Forelimb muscle (tissue), 1 donor: ENCODE data around the gene ANGPTL4. TPM values are rescaled to one million over a fixed set of nuclear protein-coding genes. Genes with fewer than 3 reads are reported as not detected.
A peak's percentile ranks its signal among the peaks of the same experiment; 100 is the strongest.
"Not testable (repeated sequence)": the region's sequence is repeated elsewhere in the genome, so short reads cannot be mapped to it uniquely, and the experiment has no call there.

Experiments used
- DNase-seq: peaks from one replicate; pipeline ENCODE4 v3.0.0-alpha.2; 2013; ENCODE audit warnings: low read depth
- polyA plus RNA-seq: library from polyadenylated mRNA; unstranded; fragments of 120-200 nt; gene quantifications from one replicate; pipeline ENCODE4 v1.2.1, GENCODE V29; 2013; ENCODE audit not compliant: insufficient read length

ANGPTL4 gene, protein sequence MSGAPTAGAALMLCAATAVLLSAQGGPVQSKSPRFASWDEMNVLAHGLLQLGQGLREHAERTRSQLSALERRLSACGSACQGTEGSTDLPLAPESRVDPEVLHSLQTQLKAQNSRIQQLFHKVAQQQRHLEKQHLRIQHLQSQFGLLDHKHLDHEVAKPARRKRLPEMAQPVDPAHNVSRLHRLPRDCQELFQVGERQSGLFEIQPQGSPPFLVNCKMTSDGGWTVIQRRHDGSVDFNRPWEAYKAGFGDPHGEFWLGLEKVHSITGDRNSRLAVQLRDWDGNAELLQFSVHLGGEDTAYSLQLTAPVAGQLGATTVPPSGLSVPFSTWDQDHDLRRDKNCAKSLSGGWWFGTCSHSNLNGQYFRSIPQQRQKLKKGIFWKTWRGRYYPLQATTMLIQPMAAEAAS
- polyA plus RNA-seq, result 1.5 TPM

DNA sequence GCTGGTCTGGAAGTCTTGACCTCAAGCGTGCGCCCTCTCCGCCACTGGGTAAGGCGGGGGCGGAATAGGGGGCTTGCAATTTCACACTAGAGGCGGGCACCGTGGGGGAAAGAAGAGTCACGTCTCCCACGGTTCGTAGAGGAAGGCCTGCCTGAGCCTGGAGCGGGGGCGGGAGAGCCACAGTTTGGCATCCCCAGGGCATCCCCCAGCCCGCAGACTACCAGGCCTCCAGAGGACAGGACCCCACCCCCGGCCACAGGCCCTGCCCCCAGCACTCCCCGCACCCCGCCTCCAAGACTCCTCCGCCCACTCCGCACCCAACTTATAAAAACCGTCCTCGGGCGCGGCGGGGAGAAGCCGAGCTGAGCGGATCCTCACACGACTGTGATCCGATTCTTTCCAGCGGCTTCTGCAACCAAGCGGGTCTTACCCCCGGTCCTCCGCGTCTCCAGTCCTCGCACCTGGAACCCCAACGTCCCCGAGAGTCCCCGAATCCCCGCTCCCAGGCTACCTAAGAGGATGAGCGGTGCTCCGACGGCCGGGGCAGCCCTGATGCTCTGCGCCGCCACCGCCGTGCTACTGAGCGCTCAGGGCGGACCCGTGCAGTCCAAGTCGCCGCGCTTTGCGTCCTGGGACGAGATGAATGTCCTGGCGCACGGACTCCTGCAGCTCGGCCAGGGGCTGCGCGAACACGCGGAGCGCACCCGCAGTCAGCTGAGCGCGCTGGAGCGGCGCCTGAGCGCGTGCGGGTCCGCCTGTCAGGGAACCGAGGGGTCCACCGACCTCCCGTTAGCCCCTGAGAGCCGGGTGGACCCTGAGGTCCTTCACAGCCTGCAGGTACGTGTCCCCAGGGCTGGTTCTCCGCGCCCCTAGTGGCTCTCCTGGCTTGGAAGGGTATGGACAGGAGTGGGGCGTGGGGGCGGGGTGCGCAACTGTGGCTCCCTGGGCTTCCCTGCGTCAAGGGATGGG lies at the start of gene ANGPTL4:
ANGPTL4 (plus strand) TSS at position 353 of the 969 bp plus-strand sequence; CDS start at position 520, 167 bp downstream.
- DNase-seq, result no peak

DNA sequence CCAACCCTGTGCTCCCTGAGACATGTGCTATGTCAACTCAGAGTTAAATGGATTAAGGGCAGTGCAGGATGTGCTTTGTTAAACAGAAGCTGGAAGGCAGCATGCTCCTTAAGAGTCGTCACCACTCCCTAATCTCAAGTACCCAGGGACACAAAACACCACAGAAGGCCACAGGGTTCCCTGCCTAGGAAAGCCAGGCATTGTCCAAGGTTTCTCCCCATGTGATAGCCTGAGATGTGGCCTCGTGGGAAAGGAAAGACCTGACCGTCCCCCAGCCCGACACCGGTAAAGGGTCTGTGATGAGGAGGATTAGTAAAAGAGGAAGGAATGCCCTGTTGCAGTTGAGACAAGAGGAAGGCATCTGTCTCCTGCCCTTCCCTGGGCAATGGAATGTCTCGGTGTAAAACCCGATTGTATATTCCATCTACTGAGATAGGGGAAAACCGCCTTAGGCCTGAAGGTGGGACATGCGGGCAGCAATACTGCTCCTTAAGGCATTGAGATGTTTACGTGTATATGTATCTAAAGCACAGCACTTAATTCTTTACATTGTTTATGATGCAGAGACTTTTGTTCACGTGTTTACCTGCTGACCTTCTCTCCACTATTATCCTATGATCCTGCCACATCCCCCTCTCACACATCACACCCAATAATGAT lies 48.8 kb upstream of the ANGPTL4 start:
- not testable (repeated sequence) for DNase-seq

DNA sequence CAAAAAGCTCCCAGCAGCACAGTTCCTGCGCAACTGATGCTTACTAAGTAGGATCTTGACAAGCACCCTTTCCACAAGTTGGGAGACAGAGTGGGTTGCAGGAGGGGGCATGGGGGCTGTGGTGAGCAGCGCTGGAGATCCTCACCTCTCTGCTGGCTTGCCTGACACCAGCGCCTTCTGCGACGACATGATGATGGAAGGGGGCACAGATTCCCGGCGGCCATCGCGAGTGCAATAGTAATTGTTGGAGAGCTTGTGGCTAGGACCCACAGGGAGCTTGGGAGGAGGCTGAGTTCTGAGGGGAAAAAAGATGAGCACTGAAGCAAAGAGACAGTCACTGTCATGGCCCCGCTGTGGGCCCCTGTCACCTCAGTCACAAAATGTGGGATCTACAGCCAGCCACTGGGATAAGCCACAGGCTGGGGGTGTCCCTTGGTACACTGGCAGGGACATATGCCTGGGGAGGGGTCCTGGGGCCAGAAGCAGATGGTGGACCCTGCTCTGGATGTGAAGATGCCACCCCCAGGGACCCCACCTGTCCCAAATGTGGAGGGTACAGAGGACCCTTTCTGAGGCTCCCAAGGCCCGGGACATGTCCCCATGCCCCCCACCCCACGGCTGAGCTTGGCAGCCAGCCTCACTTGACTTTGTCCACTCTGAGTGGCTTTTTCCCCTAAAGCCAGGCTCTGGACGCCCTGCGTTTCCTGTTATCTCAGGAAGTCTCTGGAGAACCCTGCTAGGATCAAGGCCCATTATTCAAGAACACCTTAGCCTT lies 47.4 kb upstream of the ANGPTL4 start:
- DNase-seq, result no peak

DNA sequence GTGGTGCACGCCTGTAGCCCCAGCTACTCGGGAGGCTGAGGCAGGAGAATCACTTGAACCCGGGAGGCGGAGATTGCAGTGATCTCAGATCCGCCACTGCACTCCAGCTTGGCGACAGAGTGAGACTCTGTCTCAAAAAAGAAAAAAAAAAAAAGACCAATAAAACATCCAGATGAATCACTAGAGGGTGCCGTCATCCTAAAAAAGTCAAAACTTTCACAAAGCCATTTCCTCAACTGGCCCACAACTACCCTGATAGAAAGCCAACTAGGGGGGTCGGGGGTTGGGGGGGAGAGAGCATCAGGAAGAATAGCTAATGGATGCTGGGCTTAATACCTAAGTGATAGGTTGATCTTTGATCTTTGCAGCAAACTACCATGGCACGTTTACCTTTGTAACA lies 45.1 kb upstream of the ANGPTL4 start:
- not testable (repeated sequence) for DNase-seq

DNA sequence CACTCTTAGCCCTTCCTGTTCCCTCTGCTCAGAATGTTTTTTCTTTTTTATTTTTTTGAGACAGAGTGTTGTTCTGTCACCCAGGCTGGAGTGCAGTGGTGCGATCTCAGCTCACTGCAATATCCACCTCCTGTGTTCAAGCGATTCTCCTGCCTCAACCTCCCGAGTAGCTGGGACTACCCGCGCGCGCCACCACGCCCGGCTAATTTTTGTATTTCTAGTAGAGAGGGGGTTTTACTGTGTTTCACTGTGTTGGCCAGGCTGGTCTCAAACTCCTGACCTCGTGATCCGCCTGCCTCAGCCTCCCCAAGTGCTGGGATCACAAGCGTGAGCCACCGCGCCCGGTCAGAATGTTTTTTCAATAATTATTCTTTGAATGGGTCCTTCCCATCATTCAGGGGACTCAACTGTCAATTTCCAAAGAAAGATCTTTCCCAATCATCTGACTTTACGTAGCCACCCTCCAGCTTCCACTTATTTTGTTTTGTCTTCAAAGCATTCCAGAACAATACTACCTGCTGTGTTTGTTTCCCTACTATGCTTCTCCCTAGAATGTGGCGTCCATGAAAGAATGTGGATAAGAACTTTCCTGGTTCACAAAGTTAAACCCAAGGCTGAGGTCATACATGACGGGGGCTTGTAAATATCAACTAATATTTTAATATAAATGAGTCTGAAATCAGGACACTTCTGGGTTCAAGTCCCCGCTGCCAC lies 44.0 kb upstream of the ANGPTL4 start:
- no peak for DNase-seq

DNA sequence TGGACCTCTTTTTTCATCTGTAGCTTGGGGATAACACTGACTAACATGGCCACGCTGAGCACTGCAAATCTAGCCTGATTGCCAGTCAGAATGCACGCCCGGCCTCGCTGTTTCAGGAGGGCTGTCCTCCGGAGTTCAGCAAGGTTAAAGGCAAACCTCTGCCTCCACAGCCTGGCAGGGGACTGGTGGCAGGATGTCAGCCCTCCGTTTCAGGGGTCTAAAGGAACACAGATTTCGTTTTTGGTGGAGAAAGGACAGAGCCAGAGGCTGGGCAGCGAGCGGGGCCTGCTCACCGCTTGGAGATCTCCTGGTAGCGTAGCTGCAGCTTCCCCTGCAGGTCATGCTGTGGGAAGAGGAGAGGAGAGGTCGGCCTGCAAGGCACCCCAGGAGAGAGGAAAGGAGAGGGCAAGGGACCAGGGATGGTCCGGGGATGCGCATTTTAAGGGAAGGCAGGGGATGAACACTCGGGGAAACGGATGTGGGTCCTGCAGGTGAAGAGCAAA lies 43.3 kb upstream of the ANGPTL4 start:
- DNase-seq, result no peak

DNA sequence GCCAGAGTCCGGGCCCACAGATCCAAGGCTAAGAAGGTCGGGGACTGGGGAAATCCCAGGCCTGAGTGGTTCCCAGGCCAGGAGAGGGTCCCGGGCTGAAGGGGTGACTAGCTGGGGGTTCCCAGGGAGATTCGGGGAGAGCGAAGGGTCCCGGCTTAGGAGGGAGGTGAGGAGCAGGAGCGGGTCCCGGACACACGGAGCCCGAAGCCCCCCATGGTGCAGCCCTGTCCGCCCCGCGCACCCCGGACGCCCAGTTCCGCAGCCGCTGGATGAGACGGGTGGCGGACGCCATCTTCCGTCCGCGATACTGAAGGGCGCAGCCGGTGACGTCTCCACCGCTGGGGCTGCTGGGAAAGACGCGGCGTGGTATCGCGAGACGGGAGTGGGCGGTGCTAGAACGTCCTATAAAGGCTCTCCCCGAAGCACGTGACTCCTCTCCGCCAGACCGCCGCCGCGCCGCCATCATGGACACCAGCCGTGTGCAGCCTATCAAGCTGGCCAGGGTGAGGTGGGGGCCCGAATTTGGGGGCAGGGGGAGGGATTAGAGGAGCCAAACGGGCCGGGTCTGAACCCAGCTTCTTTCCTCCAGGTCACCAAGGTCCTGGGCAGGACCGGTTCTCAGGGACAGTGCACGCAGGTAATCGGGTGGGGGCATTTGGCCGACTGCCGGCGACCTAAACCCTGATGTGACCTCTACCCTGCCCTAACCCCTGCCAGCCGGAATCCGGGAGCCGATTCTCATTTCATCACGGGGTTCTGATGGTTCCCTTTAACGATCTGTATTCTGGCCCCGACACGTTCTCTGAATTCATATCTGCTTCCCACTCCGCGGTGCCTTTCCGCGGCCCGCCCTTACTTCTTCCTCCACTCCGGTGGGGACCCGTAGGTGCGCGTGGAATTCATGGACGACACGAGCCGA lies 42.6 kb upstream of the ANGPTL4 start, which contains the start of the genes NDUFA7 and RPS28:
NDUFA7 (minus strand) TSS at position 309 of the 919 bp plus-strand sequence; CDS start at position 292, 17 bp downstream.
RPS28 (plus strand) TSS at position 430 of the 919 bp plus-strand sequence; CDS start at position 465, 35 bp downstream.
- peak; percentile 95 for DNase-seq

DNA sequence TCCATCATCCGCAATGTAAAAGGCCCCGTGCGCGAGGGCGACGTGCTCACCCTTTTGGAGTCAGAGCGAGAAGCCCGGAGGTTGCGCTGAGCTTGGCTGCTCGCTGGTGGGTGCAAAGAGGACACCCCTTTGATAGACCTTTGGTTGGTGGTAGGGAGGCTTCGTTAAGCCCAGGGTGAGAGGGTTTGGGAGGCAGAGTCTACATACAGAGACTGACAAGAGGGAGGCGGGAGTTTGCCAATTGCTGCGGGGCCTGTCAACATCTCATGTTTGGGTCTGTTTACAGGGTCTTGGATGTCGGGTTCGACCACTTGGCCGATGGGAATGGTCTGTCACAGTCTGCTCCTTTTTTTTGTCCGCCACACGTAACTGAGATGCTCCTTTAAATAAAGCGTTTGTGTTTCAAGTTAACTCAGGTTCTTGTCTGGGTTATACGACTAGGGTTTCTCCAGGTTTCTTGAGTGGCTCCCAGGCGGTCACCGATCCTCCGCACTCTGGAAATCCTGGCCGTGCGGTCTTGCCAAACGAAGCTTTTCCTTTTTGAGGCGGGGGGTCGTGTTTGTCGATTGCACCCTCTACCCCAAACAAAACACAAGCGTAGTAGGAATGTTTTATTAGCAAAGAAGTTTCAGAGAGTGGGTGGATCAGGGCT lies 41.8 kb upstream of the ANGPTL4 start:
- no peak for DNase-seq

DNA sequence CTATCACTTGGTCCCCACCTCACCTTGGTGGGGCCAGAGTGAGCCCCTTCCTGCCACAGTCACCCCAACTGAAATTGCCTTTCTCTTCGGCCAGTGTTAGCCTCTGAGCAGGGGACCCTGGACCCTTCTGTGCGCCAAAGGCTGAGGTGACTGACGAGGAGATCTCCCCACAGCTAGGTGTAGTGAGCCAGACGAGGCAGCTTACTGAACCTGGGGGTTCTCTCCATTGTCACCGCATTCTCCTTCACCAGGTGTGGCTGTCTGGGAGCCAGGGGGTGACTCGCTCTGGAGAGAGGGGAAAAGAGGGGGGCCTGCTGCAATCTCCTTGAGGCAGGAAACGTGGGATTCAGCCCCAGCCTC lies 41.3 kb upstream of the ANGPTL4 start:
- DNase-seq, result no peak

DNA sequence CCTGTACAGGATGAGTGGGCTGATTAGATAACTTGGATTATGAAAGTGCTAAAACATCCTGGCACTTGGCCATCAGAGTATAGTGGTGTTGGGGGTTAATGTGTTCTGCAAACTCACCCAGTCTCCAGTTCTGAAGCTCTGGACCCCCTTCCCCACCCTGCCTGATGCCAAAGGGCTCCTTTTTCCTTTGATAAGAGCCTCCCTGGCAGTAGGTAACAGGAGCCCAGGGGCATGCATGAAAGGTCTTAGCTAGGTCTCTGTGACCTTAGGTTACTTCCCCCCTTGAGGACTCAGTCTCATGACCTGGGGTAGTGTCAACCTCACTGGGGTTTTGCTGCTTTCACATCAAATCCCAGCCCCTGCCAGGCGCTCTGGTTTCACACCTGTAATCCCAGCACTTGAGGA lies 40.2 kb upstream of the ANGPTL4 start:
- no peak for DNase-seq

DNA sequence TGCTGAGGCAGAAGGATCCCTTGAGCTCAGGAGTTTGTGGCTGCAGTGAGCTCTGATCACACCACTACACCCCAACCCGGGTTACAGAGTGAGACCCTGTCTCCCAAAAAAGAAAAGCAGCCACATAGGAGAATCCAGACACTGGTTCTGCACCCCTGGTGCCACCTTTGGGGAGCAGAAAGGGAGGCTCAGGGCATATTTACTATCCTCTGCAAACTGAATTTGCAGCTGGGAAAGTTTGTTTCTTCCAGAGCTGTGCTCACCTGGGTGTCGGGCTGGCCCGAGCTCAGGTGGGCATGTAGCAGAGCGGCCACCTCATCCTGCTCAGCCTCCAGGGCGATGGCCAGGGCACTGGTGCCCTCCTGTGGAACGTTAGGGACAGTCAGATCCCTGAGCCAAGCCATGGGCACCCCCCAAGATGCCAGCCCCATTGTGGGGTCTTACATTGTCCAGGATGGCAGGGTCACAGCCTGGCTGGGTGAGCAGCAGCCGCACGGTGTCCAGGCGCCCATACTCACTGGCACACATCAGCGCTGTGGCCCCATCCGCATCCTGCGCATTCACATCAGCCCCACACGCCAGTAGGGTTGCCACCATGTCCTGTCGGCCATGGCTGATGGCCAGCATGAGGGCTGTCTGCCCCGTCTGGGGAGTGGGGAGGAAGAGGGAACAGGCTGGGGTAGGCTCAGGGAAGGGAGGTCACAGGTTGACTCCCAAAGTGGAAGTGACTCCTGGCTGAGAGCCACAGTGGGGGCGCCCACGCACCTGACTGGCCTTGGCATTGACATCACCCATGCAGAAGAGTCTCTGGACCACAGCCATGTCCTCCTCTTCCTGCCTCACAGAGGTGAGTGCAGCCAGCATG lies 39.5 kb upstream of the ANGPTL4 start:
- DNase-seq, result no peak

DNA sequence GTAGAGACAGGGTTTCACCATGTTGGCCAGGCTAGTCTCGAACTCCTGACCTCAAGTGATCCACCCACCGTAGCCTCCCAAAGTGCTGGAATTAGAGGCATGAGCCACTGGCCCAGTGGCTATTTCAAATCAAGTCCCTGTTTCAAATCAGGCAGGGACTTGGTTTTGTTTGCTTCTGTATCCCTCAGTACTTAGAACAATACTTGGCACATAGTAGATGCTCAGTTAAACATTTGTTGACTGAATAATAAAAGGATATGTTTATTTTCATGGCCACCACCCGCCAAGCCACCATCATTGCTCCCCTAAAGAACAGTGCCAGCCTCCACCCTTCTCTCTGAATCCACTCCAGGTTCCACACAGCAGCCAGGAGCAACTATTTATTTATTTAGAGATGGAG lies 38.5 kb upstream of the ANGPTL4 start:
- no peak for DNase-seq

DNA sequence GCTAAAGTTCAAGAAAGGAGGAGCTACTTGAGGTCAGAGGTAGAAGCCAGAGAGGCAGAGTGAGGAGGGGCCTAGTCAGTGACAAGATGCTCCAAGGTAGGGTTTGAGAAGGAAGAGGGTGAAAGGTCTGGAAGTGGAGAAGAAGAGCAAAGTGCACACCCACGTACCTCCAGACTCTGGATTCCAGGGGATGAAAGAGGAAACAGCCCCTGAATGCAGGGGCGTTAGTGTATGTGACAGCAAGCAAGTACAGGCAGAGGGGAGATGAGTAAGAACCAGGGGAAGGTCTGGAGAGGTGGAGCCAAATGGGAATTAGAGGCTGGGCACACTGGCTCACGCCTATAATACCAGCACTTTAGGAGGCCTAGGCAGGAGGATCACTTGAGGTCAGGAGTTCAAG lies 34.0 kb upstream of the ANGPTL4 start:
- no peak for DNase-seq

DNA sequence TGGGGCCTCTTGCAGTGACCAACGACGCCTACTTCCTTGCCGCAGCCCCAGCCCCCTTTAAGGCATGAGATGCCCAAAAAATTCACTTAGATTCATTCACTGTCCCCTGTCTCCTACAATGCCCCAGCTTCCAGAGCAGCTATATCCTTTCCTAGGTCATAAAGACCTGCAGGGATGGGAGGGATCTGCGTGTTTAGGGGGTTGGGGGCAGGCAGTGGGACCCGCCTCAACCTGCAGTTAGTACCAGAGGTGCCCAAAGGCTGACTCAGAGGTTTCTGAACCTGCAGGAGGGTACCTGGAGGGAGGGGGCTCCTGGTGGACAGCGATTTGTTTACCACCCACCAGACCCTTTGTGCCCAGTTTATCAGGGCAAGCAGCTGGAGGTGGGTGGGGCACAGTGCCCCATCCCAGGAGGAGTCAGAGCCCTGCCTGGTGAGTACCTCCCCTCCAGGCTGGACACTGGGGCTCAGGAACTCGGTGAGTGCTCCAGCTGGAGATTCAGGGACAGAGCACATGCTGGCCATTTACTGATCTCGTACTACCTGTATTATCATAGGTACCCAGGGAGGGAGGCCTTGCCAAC lies 32.6 kb upstream of the ANGPTL4 start:
- no peak for DNase-seq

DNA sequence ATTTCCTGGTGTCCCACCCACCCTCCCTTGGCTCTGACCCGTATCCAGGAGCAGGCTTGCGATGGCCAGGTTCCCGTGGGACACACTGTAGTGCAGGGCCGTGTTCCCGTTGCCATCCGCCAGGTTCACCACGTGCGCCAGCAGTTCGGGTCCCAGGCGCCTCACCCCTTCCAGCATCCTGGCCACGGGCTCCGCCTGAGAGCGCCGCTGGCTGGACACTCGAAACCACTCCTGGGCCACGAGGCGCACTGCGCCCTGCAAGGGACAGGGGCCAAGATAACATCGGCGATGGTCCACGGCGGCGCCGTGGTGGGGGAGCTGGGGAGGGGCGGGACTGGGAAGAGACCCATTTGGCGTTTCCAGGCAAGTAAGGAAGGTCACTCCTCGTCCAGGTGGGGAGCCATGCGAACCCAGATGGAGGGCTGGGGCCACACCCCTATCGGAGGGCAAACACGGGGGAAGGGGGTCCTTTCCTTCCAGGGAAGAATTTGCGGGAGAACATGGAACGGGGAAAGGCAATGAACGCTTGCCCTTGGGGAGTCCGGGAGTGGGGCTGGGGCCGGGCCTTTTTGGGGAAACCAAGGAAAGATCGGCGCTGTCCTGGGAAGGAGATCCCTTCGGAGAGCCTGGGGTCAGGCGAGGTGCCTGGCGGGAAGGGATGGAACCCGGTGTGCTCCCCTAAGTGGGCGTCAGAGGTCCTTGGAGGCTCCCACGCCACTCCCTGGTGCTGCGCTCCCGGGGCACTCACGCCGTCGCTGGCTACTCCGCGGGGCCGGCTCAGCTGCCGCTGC lies 30.8 kb upstream of the ANGPTL4 start:
- DNase-seq, result no peak

DNA sequence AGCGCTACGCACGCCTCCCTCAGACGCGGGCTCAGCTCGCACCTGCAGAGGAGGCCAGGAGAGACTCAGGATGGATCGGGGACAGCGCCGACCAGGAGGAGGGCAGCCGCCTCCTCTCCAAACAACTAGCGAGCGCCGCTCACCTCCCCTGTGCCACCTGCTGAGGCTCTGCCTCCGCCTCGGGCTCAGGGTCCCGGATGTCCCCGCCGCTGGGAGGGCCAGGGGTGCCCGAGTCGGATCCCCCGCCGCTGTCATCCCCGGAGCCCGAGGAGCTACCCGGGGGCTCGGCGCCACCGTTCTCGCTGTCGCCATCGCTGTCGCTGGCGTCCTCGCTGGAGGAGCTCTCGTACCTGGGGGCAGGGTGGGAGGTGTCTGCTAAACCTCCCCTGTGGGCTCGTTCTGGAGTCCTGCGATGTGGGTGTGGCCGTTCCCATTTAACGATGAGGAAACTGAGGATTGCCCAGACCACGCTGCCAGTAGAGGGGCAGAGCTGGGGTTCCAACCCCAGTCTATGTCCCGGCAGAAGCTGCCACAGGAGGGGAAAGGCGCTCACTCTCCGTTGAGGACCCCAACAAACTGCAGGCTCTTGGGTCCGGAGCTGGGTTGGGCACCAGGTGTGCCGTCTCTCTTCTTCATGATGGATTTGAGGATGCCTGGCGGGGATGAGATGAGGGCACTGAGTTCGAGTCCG lies 30.0 kb upstream of the ANGPTL4 start:
- DNase-seq, result no peak
